ENCODE measurements around the gene UTF1.

The UTF1 gene

GRCh38 chr10:133258818-133259601 lies 29.0 kb downstream of the UTF1 start (continued):
- TF ChIP-seq ZNF629 (tag by site-specific recombination; IDR thresholded peaks at IDR 0.05) (peak; percentile 86), ZNF394 (tag by site-specific recombination; IDR thresholded peaks at IDR 0.05; ENCODE audit: borderline replicate concordance) (peak; percentile 31; the same call in 1 of the 2 replicates), ZBTB8A (tag by site-specific recombination; IDR thresholded peaks at IDR 0.05) (peak; percentile 40; the same call in 1 of the 2 replicates), ZNF677 (tag by site-specific recombination; IDR thresholded peaks at IDR 0.05) (no peak), GLI2 (tag by site-specific recombination; IDR thresholded peaks at IDR 0.05; ENCODE audit: borderline replicate concordance, low read depth) (no peak), ZNF621 (tag by site-specific recombination; IDR thresholded peaks at IDR 0.05) (no peak), ZNF423 (tag by site-specific recombination; IDR thresholded peaks at IDR 0.05) (no peak), ZNF37A (tag by site-specific recombination; IDR thresholded peaks at IDR 0.05) (no peak), SALL2 (tag by site-specific recombination; IDR thresholded peaks at IDR 0.05; ENCODE audit: borderline replicate concordance) (no peak), ZNF626 (tag by site-specific recombination; IDR thresholded peaks at IDR 0.05) (no peak), ZNF654 (tag by site-specific recombination; IDR thresholded peaks at IDR 0.05; ENCODE audit: low read depth) (no peak), ZNF544 (tag by site-specific recombination; IDR thresholded peaks at IDR 0.05) (no peak), ZNF473 (tag by site-specific recombination; IDR thresholded peaks at IDR 0.05) (no peak), ZBTB48 (tag by site-specific recombination; IDR thresholded peaks at IDR 0.05) (no peak), ZIC2 (tag by site-specific recombination; IDR thresholded peaks at IDR 0.05) (peak; percentile 68), INSM2 (tag by site-specific recombination; IDR thresholded peaks at IDR 0.05) (no peak), ZNF157 (tag by site-specific recombination; IDR thresholded peaks at IDR 0.05) (no peak), ZBTB10 (tag by site-specific recombination; IDR thresholded peaks at IDR 0.05) (peak; percentile 56; the same call in 1 of the 2 replicates), ZNF138 (tag by site-specific recombination; IDR thresholded peaks at IDR 0.05; ENCODE audit: borderline replicate concordance) (no peak), PRDM1 (tag by site-specific recombination; IDR thresholded peaks at IDR 0.05) (no peak), SCRT1 (tag by site-specific recombination; IDR thresholded peaks at IDR 0.05; ENCODE audit: borderline replicate concordance) (no peak), ZNF660 (tag by site-specific recombination; IDR thresholded peaks at IDR 0.05) (no peak), KLF9 (tag by site-specific recombination; IDR thresholded peaks at IDR 0.05; ENCODE audit: low read depth) (no peak), ZSCAN23 (tag by site-specific recombination; IDR thresholded peaks at IDR 0.05) (no peak), GLIS1 (tag by site-specific recombination; IDR thresholded peaks at IDR 0.05) (peak; percentile 64), ZNF223 (tag by site-specific recombination; IDR thresholded peaks at IDR 0.05) (no peak), ZBTB26 (tag by site-specific recombination; optimal IDR thresholded peaks at IDR 0.05) (peak; percentile 16), ZNF211 (tag by site-specific recombination; IDR thresholded peaks at IDR 0.05; ENCODE audit: low read depth) (no peak), ZBTB21 (tag by site-specific recombination; IDR thresholded peaks at IDR 0.05) (peak; percentile 93), KLF16 (tag by site-specific recombination; IDR thresholded peaks at IDR 0.05) (peak; percentile 50; the same call in 1 of the 2 replicates), ZNF366 (tag by site-specific recombination; conservative IDR thresholded peaks at IDR 0.05) (peak; percentile 33; the same call in 1 of the 2 replicates), GLI4 (tag by site-specific recombination; IDR thresholded peaks at IDR 0.05) (no peak), ZFP37 (tag by site-specific recombination; IDR thresholded peaks at IDR 0.05) (no peak)
- TF ChIP-seq, protein P1, sequence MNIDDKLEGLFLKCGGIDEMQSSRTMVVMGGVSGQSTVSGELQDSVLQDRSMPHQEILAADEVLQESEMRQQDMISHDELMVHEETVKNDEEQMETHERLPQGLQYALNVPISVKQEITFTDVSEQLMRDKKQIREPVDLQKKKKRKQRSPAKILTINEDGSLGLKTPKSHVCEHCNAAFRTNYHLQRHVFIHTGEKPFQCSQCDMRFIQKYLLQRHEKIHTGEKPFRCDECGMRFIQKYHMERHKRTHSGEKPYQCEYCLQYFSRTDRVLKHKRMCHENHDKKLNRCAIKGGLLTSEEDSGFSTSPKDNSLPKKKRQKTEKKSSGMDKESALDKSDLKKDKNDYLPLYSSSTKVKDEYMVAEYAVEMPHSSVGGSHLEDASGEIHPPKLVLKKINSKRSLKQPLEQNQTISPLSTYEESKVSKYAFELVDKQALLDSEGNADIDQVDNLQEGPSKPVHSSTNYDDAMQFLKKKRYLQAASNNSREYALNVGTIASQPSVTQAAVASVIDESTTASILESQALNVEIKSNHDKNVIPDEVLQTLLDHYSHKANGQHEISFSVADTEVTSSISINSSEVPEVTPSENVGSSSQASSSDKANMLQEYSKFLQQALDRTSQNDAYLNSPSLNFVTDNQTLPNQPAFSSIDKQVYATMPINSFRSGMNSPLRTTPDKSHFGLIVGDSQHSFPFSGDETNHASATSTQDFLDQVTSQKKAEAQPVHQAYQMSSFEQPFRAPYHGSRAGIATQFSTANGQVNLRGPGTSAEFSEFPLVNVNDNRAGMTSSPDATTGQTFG (tag by site-specific recombination; IDR thresholded peaks at IDR 0.05; ENCODE audit: borderline replicate concordance) = 0 out of 2 replicates have a peak, but pooled peaks have one; percentile 52
